Islet precursor cell (in vitro differentiated cells): Measurements from ENCODE around the gene SLC15A1.

Experiments used
- DNase-seq: peaks from one replicate; pipeline ENCODE4 v3.0.0-alpha.2; 2018

SLC15A1 gene, protein sequence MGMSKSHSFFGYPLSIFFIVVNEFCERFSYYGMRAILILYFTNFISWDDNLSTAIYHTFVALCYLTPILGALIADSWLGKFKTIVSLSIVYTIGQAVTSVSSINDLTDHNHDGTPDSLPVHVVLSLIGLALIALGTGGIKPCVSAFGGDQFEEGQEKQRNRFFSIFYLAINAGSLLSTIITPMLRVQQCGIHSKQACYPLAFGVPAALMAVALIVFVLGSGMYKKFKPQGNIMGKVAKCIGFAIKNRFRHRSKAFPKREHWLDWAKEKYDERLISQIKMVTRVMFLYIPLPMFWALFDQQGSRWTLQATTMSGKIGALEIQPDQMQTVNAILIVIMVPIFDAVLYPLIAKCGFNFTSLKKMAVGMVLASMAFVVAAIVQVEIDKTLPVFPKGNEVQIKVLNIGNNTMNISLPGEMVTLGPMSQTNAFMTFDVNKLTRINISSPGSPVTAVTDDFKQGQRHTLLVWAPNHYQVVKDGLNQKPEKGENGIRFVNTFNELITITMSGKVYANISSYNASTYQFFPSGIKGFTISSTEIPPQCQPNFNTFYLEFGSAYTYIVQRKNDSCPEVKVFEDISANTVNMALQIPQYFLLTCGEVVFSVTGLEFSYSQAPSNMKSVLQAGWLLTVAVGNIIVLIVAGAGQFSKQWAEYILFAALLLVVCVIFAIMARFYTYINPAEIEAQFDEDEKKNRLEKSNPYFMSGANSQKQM

DNA sequence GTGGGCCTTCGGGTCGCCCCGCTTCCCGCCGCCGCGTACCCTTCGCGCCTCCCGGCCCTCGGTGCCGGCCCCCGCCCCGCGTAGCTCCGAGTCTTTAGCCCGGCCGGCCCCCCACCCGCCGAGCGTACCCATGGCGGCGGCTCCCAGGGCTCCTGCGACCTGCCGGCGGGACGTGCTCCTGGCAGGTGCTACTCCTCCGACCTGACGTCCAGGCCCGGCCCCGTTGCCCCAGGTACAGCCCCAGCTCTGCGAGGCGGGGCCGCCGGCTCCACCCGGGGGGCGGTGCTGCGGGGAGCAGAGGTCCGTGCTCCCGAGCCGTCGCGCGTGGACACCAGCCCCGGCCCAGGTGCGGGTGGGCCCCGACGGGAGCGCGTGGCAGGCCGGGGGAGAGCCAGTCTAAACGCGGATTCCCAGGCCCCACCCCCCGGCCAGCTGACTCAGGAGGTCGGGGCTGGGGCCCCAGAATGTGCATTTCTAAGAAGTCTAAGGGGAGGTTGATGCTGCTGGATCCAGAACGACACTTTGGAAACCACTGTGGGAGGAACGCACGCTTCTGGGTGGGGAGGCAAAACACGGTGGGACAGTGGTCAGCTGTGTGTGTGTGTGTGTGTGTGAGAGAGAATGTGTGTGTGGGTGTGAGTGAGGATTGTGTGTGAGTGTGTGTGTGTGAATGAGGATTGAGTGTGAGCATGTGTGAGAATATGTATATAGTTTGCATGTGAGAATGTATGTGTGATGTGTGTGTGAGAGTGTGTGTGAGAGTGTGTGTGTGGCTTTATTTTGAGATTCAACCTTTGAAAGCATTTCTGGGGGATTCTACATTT is at the start of gene SLC15A1:
TSS of gene SLC15A1 (minus strand) at position 206 of the 824 bp plus-strand sequence. CDS start at position 132, 74 bp downstream.
- peak; percentile 60 for DNase-seq

DNA sequence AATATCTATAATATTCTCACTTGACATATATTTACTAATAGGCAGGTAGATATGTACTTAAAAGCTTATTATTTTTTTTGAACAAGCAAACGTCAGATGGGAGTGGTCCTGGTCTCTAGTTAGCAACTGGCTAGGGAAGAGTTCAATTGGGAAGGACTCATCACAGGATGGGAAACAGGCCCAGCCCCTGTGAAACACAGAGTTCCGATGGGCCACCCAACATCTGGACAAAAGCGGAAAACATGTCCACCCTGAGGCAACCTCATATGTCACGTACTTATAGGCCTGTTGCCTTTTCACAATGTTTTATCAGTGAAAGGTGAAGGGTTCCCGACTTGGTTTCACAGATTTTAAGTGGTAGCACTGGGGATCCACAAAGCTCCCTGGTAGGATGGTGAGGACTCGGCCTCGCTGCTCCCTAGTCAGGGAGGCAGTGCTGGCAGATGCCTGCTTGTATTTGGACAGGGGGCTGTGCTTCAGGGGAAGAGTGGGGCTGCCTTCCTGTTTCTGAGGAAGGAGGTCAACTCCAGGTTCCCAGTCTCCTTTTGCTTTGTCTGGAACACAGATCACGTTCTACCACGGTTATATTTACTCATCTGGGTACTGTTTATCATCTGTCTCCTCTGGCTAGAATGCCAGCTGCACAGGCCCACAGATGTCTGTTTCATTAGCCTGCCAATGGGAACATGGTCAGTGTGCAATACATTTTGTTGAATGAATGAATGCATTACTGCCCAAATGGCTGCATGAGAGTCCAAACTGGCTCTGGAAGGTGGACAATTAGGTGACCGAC is 49.4 kb upstream of the SLC15A1 start:
- no peak for DNase-seq

DNA sequence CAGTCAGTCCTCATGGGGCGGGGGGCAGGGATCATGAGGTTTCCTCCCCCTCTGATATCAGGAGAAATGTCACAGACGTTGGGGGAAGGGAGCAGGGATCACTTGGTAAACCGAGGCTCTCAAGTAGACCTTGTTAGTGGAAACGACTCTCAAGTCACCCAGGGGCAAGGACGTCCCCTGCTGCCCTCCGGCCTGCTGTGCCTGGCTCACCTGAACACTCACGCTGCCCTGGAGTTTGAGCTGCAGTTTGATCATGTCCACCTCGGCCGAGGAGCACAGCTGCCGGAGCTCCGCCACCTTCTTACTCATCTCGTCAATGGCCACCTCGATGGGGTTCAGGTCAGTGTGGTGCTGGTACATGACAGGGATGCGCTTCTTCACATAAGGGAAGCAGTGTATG is 47.6 kb upstream of the SLC15A1 start:
- DNase-seq = no peak

DNA sequence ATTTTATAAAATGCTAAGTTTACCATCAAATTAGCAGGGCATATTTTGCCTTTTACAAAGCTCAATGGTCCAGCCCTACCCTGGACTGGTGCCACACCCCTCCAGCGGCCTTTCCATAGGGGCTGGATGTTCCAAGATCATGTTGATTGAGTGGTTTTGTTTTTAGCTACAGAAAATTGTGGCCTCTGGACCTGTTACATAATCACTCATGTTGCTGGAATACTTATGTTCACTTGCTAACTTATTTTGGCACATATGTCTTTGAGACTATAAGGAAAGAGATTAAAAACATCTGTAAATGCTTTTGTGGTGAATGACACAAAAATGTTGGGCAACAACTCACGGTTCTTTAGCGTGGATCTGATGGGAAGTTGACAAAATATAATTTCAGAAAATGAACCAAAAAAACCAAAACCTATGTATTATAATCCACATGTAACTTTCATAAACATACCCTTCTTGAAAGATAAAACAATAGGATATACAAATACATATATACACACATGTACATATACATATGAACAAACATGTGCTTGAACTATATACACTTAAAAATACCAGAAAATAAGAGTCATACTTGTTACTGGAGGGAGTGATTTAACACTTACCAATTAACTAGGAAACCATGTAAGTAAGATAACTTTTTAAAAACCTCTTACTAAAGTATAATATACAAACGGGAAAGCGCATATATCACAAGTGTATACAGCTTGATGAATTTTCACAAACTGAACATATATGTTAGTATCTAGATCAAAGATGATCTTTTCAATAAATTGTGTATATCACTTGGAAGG is 46.6 kb upstream of the SLC15A1 start:
- no peak for DNase-seq

DNA sequence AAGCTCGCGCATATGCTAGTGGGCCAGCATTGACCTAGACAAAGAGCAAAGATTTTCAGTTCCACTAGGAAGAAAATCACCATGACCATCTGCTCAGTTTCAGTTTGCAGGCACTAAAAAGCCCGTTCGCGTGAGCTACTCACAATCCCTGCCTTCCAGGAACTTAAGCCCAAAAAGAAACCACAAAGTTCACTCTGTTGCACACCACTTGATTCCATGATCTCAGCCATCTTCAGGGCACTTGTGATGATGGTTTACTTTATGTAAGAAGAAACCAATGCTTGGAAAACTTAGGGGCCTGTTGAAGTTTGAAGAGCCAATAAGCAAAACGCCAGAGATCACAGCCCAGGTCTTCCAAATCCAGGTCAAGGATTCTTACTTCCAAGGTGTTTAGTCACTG is 45.0 kb upstream of the SLC15A1 start:
- DNase-seq = no peak

DNA sequence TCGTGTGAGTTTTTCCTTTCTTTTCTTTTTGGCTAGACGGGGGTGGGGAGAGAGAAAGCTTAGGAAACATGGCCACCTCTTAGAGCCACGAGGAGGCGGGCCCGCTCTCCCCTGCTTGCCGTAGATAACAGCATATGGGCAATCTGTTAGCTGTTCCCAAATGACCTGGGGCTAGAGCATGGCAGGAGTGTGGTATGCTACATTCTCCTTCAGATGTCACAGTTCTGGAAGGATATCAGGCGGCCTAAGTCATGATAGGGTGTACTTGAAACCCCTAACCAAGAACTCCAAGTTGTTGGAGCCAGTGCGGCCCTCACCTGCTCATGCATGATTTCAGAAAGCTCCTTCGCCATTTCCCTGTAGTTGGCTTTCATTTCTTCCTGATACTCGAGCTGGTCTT is 44.3 kb upstream of the SLC15A1 start:
- no peak for DNase-seq

DNA sequence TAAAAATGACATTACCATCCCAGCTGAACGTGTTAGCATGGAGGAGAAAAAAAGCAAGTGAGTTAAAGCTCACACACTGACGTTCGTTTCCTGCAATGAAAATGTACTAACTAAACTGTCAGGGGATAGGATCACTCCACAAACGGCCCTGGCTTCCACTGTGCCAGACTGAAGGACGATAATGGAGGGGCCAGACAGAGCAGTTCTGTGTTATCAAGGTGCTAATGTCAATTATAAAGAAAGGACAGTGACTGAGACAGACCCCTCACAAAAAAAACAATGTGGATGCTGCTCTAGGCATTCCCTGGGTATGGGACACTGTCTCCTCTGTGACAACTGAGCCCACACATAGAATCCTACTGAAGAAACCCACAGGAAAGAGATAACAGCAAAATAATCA is 43.7 kb upstream of the SLC15A1 start:
- DNase-seq = no peak

DNA sequence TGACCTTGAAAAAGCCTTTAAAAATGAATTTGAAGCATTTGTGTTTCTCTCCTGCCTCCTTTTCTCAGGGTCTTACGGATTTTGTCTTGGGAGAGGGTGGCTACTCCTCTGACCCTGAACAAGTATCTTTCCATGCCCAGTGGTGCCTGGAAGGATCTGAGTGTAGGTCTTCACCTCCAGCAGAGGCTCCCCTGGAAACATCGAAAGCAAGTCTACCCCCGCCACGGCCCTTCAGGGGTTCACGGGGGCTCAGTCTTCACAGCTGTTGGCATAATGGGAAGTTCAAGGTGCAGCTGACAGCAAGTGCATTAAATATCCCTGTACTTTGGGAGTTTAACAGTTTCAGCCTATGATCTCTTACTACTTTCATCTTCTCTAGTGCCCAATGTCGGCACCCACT is 42.7 kb upstream of the SLC15A1 start:
- DNase-seq = peak; percentile 18

DNA sequence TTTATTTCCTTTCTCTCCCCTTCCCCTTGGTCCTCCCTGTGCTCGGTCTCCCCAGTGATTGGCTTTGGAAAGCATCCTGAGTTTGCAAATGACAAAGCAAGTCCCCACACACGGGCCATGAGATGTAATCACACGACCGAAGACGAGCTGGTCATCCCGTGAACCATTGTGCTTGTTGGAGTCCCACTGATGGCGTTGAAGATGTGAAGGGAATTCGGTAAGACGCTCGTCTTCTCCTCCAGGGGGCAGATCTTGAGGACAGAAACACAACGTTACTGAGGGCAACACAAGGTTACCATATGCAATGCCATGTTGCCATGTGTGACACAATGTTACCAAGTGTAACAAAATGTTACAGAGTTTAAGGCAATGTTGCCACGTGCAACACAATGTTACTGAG is 42.0 kb upstream of the SLC15A1 start:
- DNase-seq = peak; percentile 40

DNA sequence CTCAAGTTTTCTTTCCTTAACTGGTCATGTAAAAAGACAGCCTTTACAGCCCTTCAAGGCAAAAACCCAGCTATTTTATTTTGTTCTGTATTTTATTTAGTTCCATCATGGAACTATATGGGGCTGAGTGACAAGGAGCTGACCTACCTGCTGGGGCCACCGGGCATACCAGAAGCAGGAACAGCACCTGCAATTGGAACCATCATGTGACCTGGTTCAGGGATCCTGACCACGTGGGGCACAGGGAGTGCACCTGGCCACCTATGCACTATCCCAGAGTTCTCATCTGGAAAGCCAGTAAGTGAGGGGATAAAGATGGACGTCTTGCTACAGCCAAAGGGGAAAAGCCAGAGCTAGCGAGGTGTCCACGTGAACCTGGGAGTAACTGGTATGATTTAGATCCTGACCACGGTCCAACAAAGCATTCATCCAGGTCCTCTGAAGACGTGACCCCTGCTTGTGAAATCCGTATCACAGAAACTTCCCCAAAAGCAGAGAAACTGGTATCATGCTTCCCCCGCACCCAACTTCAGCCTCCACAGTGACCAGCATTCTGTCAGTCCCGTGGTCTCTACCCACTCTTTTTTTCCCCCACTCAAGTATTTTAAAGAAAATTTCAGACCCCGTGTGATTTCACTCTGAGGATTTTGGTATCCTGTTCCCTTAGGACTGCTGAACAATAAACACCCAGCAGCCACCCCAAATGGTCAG is 40.5 kb upstream of the SLC15A1 start:
- DNase-seq = peak; percentile 15

DNA sequence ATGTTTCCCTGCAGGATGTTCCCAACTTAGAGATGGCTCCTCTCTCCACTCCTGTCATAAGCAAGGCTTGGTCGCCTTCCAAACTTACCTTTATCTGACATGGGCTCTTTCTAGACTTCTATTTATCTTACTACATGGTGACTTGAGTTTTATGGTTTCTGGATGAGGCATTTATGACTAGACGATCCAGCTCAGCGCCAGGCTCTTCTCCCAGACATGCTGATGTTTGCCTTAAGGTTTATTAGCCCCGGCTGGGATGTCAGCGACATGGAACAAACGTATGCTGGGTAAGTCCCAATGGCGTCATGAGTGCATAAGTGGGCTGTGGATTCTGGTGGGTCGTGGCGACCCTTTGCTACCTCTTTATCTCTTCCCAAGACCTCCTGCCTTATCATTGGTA is 39.8 kb upstream of the SLC15A1 start:
- peak; percentile 43 for DNase-seq

DNA sequence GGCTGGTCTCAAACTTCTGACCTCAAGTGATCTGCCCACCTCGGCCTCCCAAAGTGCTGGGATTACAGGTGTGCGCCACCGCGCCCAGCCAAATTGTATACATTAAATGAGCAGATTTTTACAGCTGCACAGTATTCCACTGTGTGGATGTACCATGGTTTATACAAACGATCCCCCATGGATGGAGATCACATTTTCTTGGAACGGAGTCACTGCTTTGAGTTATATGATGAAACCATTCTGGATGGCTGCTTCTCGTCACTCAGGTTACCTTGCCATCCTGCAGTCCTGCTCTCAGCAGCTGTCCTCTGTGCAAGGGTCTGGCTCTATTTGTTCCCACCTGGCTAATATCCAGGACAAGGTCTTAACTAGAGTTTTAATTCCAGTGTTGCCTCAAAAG is 39.1 kb upstream of the SLC15A1 start:
- DNase-seq = peak; percentile 21

DNA sequence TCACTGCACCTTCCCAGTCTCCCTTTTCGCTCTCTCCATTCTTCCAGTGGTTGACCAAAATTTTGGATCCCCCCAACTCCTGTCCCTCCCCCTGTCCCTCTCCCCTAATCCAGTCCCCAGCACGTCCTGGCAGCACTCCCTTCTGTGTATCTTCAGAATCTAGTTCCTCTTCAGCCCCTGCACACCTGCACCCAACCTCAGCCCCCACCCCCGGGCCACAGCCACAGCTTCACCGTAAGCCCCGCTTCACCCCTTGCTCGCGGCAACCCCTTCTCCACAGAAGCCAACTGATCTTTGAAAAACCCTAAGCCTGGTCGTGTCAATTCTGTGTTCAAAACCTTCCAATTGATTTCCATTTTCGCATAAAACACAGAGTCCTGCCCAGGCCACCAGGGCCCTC is 35.5 kb upstream of the SLC15A1 start:
- peak; percentile 45 for DNase-seq

DNA sequence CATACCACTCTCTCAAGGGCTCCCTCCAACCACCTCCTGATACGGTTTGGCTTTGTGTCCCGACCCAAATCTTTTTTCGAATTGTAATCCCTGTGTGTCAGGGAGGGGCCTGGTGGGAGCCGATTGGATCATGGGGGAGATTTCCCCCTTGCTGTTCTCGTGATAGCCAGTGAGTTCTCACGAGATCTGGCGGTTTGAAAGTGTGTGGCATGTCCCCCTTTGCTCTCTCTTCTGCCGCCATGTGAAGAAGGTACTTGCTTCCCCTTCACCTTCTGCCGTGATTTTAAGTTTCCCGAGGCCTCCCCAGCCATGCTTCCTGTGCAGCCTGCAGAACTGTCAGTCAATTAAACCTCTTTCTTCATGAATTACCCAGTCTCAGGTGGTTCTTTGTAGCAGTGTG is 34.7 kb upstream of the SLC15A1 start:
- DNase-seq = peak; percentile 44

DNA sequence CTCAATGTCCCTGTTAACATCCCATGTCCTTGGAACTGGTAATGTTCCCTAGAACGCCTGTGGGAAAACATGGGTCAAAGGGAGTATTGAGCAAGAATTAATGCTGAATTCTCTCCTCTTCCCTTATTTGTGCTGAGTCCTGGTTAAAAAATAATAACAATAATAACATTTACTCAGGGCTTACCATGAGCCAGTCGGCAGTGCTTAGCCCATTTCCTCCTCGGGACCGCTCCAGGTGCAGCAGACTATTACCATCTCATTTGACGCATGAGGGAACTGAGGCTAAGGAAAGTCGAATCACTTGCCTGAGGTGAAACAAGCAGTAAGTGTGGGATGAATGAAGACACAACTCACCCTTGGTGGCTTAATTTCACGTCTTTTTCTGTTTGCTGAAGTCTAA is 33.6 kb upstream of the SLC15A1 start:
- DNase-seq = peak; percentile 32

DNA sequence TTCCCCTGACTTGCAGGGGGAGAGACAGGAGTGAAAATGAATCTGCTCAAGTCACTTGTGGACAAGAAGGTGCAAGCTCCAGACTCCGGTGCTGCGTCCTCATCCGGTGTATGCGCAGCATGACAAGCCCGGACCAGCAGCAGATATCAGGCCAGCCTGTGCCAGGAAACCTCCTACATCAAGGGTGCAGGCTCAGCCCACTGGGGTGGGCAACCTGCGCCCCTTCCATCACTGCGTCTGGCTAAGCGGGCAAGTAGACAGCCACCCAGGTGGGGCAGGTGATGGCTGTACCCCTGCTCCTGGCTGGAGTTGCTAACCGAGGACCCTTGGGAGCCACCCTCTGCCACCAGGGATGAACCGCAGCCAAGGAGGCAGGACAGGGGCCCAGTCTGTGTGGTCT is 32.9 kb upstream of the SLC15A1 start:
- DNase-seq = peak; percentile 44

DNA sequence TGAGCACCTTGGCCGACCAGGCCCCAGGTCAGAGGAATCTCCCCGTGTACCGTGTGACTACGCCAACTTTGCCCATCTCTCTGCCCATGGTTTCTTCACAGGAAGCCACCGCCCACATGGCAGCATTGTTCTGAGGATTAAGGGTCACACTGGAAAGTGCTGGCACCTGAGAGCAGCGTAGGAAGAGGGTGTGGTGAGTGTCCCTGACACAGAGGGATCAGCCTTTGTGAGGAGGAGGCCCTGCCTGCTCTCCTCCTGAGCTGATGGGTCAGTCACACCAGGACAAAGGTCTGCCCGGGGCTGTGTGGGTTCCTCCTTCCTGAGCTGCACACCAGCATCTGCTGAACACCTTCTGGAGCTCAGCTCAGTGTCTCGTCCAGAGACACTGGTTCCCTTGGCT is 32.2 kb upstream of the SLC15A1 start:
- DNase-seq = peak; percentile 51

DNA sequence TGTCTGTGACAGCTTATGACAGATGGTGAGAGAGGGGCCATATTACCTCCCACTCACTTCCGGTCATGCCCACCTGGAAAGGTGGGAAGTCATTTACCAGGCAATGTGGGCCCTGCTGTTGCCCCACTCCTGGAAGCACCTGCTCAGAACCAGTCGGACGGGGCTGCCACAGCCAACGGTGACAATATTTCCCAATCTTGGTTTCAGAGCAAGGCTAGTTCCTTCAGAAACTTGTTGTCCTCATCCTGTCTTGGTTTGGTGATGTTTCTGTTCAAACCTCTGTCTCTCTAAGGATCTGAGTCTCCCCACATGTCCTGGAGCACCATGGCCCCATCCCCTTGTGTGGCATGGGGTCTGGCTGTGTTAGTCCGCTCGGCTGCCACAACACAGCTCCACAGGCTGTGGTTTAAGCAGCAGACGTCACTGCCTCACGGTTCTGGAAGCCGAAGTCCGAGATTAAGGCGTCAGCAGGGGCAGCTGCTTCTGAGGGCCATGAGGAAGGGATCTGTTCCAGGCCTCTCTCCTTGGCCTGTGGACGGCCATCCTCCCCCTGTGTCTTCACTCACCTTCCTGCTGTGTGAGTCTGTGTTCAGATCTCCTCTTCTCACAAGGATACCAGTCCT is 31.5 kb upstream of the SLC15A1 start:
- DNase-seq = peak; percentile 42

DNA sequence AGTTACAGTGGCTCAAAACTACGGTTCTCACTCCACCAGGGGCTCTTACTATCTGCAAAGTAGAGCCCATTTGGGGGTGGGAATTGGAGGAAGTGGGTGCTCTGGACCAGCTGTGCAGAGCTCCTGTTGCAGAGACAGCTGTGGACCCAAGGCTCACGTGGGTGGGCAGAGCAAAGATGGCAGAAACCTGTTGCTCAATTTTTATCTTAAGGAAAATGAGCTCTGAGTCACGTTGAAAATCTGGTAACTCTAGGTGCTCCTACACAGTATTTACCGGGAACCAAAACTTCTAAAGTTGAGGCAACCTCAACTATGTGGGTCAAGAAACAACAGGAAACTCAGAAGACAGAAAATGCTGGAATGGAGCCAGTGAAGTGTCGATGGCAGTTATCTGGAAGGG is 30.2 kb upstream of the SLC15A1 start:
- peak; percentile 24 for DNase-seq

DNA sequence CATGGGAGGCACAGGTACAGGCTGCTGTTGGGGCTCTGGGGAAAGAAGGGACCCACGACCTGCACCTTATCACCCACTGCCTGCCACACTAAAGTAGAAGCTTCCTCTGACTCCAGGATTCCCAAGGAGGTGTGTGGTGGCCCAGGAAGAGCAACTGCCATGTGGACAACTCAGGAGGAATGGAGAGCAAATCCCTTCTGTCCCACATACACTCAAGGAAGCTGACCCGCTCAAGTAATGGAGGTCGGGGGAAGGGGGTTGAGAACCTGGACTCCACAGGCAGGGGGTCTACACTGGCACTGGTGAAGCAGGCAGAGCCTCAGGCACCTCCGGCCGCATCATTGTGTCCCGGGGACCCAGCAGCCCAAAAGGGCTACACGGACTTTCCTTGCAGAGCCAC is 29.4 kb upstream of the SLC15A1 start:
- DNase-seq = peak; percentile 29

DNA sequence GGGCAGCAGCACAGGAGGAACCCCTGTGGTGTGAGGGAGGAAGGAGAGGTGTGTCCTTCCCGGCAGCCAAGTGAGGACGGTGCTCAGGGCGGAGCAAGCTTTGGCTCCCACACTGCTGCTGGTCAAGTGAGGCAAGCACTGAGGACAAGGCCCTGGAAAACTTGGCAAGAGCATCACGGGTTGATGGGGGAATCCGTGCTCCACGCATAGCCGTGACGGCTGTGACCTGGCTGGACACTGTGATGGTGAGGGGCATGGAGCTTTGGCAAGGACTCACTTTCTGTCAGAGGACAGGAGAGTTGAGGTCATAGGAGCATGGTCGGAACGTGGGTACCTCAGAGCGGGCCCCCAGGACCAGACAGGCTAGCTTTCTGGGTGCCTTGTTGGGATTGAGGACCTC is 29.0 kb upstream of the SLC15A1 start:
- DNase-seq = peak; percentile 48
